ENCODE results near the gene RASAL1. TPM values are rescaled to one million over a fixed set of nuclear protein-coding genes. Genes with fewer than 3 reads are reported as not detected.

Gene RASAL1
- total RNA-seq, 4 donors from 2014 or later, result 1.7 TPM; not detected in 3

DNA sequence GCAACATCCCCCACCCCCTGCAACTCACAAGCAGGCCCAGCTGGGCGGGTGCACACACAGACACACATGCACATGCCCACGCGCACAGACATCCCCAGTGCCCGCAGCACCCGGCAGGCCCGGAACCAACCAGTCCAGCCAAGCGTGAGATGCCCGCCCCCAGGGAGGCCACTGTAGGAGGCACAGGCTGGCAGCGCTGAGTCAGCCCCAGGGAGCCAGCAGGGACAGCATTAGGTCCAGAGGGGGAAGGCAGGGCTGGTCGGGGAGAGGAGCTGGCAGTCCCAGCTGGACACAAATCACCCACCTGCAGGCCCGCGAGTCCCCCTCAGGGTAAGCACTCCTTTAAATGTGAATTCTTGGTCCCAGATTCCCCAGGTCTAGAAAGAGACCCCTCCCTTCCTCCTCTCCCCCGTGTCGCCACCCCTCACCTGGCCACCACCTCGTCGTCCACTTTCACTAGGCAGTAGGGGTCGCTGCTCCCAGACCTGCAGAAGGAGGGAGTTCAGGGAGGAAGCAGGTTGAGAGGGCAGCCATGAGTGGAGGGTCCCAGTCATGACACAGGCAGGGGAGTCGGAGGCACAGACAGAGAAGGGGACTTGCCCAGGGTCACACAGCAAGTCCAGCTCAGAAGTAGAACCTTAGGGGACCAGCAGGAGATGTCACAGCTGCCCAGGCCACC is 5.0 kb downstream of the RASAL1 start:
- peaks cover 0 to 5% (median 0%) of the 10 kb centered on the region in 3 donors for H3K4me1 ChIP-seq
- H3K27me3 ChIP-seq, result peaks cover 77% of the 10 kb centered on the region
- TF ChIP-seq POLR2A (IDR thresholded peaks at IDR 0.05) (no peak), EP300 (IDR thresholded peaks at IDR 0.05) (no peak), POLR2AphosphoS5 (IDR thresholded peaks at IDR 0.05) (no peak)
- TF ChIP-seq, protein P1, sequence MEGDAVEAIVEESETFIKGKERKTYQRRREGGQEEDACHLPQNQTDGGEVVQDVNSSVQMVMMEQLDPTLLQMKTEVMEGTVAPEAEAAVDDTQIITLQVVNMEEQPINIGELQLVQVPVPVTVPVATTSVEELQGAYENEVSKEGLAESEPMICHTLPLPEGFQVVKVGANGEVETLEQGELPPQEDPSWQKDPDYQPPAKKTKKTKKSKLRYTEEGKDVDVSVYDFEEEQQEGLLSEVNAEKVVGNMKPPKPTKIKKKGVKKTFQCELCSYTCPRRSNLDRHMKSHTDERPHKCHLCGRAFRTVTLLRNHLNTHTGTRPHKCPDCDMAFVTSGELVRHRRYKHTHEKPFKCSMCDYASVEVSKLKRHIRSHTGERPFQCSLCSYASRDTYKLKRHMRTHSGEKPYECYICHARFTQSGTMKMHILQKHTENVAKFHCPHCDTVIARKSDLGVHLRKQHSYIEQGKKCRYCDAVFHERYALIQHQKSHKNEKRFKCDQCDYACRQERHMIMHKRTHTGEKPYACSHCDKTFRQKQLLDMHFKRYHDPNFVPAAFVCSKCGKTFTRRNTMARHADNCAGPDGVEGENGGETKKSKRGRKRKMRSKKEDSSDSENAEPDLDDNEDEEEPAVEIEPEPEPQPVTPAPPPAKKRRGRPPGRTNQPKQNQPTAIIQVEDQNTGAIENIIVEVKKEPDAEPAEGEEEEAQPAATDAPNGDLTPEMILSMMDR (IDR thresholded peaks at IDR 0.05), result no peak
- no peak overlapping the region for H3K4me3 ChIP-seq
- H3K36me3 ChIP-seq, result no peaks in the 10 kb centered on the region
- H3K27ac ChIP-seq, result no peak overlapping the region
- no peak for ATAC-seq
- no peaks in the 10 kb centered on the region for H3K9me3 ChIP-seq
- WGBS, 2 donors (ENCODE audit: low coverage in 1 of 2), result 40 to 67% methylated on average over 1 to 3 of the region's 18 CpGs

DNA sequence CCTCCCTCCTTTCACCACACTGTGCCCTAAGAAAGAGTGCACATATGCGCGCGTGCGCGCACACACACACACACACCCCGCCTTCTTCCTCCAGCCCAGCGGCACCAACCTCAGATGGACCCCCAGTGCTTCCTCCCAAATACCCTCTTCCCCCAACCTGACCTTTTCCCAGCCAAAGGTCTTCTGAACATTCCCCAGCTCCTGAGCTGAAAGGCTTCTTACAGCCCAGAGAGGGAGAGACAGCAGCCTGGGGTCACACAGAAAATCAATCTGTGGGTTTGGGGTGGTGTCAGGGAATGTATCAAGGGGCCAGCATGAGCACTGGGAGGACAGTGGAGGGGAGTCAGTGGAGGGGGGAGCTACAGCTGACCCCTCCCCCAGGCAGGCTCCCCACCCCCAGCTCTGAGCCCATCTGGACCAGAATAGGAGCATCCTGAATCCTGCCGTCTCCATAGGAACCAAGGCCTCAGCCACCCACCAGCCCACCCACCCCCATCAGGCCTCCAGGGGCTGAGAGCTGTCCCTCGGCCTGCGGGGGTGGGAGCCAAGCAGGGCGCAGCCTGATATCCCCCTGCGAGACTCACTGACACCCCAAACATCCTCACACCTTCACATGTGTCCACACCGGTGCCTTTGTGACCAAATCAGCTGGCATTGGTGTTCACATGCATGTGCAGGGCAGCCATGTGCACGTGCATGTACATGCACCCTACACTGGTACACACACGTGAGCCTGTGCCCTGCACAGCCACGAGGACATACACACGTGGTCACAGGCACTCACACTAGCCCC is 5.7 kb downstream of the RASAL1 start:
- no peak overlapping the region for H3K27ac ChIP-seq
- ATAC-seq, result no peak
- TF ChIP-seq, protein P1 (IDR thresholded peaks at IDR 0.05), result no peak
- no peak for TF ChIP-seq EP300 (IDR thresholded peaks at IDR 0.05)
- no peak for TF ChIP-seq POLR2AphosphoS5 (IDR thresholded peaks at IDR 0.05)

DNA sequence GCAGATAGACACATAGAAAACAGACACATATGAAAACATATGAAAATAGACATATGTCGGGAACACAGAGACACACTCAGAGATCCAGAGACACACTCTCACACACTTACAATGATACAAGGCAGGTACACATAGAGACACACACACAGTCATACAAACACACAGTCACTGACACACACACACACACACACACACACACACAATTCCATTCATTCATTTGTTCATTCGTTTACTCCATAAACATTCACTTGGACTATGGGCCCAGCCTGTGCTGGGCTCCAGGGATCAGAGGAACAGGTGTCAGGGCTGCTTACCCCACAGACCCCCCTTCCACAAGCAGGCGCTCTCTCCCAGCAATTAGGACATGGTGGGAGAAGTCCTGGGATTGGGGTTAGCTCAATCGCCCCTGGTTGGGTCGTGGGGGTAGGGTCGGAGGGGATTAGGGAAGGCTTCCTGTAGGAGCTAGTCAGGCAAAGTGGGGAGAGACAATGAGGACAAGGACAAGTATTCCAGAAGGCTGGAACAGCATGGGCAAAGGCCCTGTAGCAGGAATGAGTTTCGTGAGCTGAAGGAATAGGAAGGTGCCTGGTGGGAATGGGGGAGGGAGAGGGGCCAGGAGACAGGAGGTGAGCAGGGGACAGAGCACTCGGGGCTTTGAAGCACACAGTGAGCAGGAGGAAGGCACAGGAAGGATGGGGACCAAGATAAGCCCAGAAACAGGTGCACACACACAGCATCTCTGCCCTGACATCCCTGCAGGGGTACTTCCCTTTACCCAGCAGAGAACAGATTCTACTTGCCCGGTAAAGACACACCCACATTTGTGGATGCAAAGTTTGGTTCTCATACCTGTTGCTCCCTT is 6.5 kb downstream of the RASAL1 start:
- ATAC-seq, result no peak
- Histone ChIP-seq H3K36me3 (no peaks in the 10 kb centered on the region), H3K27ac (no peak overlapping the region), H3K4me1 (no peaks in the 10 kb centered on the region), H3K9me3 (no peaks in the 10 kb centered on the region), H3K4me3 (no peak overlapping the region), H3K27me3 (peaks cover 62% of the 10 kb centered on the region)
- no peak for TF ChIP-seq POLR2A (IDR thresholded peaks at IDR 0.05)
- TF ChIP-seq POLR2AphosphoS5 (IDR thresholded peaks at IDR 0.05), result no peak
- no peak for TF ChIP-seq EP300 (IDR thresholded peaks at IDR 0.05)
- WGBS, 2 donors (ENCODE audit: low coverage in 1 of 2), result 38 to 56% methylated on average over 4 to 8 of the region's 9 CpGs

More for the DNA sequence above, 5.7 kb downstream of the RASAL1 start:
- 59 to 67% methylated on average over 4 to 9 of the region's 17 CpGs for WGBS, 2 donors (ENCODE audit: low coverage in 1 of 2)
- Histone ChIP-seq H3K4me3 (no peak overlapping the region), H3K27me3 (peaks cover 70% of the 10 kb centered on the region), H3K9me3 (no peaks in the 10 kb centered on the region), H3K36me3 (no peaks in the 10 kb centered on the region), H3K4me1 (no peaks in the 10 kb centered on the region)

DNA sequence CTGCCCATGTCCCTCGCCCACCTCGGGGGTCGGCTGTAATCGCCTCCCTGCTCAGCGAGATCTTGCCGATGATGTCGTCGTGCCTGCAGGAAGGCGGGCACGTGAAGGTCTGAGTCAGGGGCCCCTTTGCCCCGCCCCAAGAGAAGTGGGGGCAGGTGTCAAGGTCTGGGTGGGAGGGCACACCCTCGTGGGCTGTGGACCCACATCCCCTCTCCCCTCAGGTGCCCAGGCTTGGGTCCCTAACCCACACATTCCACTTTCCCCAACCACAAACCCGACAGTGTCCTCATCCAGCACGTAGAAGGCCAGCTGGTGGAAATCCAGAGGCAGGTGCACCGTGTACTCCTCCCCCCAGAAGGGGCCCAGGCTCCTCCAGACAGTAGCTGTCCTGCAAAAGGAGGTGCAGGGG is 7.8 kb downstream of the RASAL1 start:
- no CpG with 5 or more reads among the region's 15 CpGs for WGBS, 2 donors (ENCODE audit: low coverage in 1 of 2)
- Histone ChIP-seq H3K4me1 (no peaks in the 10 kb centered on the region), H3K27me3 (peaks cover 49% of the 10 kb centered on the region), H3K9me3 (peaks cover 0 to 10% (median 0%) of the 10 kb centered on the region in 3 donors), H3K36me3 (no peaks in the 10 kb centered on the region), H3K4me3 (no peak overlapping the region), H3K27ac (no peak overlapping the region)
- no peak for ATAC-seq
- TF ChIP-seq, protein P1 (IDR thresholded peaks at IDR 0.05), result no peak

DNA sequence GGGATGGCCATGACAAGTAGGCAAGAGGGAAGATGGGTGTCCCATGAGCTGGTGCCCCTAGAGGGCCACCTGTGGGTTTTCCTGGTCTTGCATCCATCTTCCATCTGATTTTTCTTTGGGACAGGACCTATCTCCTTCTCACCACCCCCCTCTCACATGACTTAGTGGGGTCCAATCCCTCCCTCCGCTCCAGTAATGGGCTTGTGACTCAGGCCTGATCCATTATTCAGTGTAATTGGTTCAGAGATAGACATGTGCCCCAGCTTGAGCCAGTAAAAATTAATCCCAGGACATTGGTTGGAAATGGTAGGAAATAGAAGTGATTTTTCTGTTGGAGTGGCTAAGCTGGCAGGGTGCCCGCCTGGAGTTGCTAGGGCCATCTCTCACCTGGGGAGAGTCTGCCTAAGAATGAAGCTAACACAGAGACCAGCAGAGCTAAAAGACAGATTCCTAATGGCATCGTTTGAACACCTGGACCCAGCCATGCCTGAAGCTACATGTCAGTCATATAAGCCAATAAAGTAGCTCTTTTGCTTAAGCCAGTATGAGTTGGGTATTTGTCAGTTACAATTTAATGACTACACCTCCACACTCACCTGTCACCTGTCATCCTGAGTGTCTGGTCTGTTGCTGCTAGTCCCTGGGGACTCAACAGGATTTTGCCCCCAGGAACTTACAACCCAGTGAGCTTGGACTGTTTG is 14.7 kb downstream of the RASAL1 start:
- H3K27ac ChIP-seq, result no peak overlapping the region
- H3K4me3 ChIP-seq, result no peak overlapping the region
- TF ChIP-seq POLR2AphosphoS5 (IDR thresholded peaks at IDR 0.05) (no peak), EP300 (IDR thresholded peaks at IDR 0.05) (no peak), POLR2A (IDR thresholded peaks at IDR 0.05) (no peak)
- TF ChIP-seq, protein P1 (IDR thresholded peaks at IDR 0.05), result no peak
- 60 to 81% methylated on average over 1 to 2 of the region's 3 CpGs for WGBS, 2 donors (ENCODE audit: low coverage in 1 of 2)
- H3K4me1 ChIP-seq, result no peaks in the 10 kb centered on the region
- H3K27me3 ChIP-seq, result peaks cover 39% of the 10 kb centered on the region
- H3K36me3 ChIP-seq, result no peaks in the 10 kb centered on the region
- ATAC-seq, result no peak
- H3K9me3 ChIP-seq, result peaks cover 0 to 16% (median 0%) of the 10 kb centered on the region in 3 donors
